Tibial artery (tissue), 4 donors: ENCODE results near the gene SHROOM1.
A peak's percentile ranks its signal among the peaks of the same experiment; 100 is the strongest.

Experiments
- DNase-seq, 2 donors: peaks; one replicate each; pipeline ENCODE4 v3.0.0-alpha.2; 2019
- H3K27ac ChIP-seq, 2 donors: fragments of 200-600 bp; sonication (generic) in 1 of 2; 1 replicate in 1 of 2; 2 replicates in 1 of 2; pipeline ENCODE4 v1.5.1; 2018 to 2019; ENCODE audit warnings: mild to moderate bottlenecking in 1 of 2
- H3K27me3 ChIP-seq, 2 donors: fragments of 200-600 bp; sonication (generic) in 1 of 2; one replicate each; pipeline versions ENCODE4 v1.5.1 to v1.6.0; 2016 to 2019
- H3K36me3 ChIP-seq, 3 donors: fragments of 200-600 bp; sonication (generic) in 2 of 3; one replicate each; pipeline ENCODE4 v1.5.1; 2016 to 2019; ENCODE audit warnings: mild to moderate bottlenecking in 2 of 3
- H3K4me1 ChIP-seq, 4 donors: fragments of 200-600 bp; sonication (generic) in 2 of 4; 1 replicate in 3 of 4; 2 replicates in 1 of 4; pipeline ENCODE4 v1.5.1; 2016 to 2019
- H3K4me3 ChIP-seq, 2 donors: fragments of 200-600 bp; sonication (generic) in 1 of 2; 1 replicate in 1 of 2; 2 replicates in 1 of 2; pipeline ENCODE4 v1.5.1; 2018 to 2019; ENCODE audit warnings: mild to moderate bottlenecking in 2 of 2
- H3K9me3 ChIP-seq, 3 donors: fragments of 200-600 bp; sonication (generic) in 1 of 3; one replicate each; pipeline ENCODE4 v1.5.1; 2016 to 2019
- CTCF ChIP-seq, 2 experiments: fragments of 200-600 bp in 1 of 2; fragments of 450-650 bp in 1 of 2; IDR thresholded peaks; one replicate each; pipeline ENCODE4 v1.5.1; 2017 to 2019; ENCODE audit warnings: antibody characterized with exemption in 2 of 2, mild to moderate bottlenecking in 1 of 2, moderate library complexity in 1 of 2
- intact Hi-C: fragments of 100-400 bp; cut with DNase I; formaldehyde crosslinking; loops from one replicate; pipeline ENCODE4 v1.15.0; 2023; ENCODE audit warnings: low total_unique reads

SHROOM1 gene

GRCh38 chr5:132788990-132789886 is 41.2 kb downstream of the SHROOM1 start:
- H3K27ac ChIP-seq = no peak overlapping the region
- no peaks in the 10 kb centered on the region for H3K27me3 ChIP-seq
- peaks cover 0 to 4% (median 0%) of the 10 kb centered on the region in 4 donors for H3K4me1 ChIP-seq
- no peak for TF ChIP-seq CTCF (IDR thresholded peaks at IDR 0.05)
- no peaks in the 10 kb centered on the region for H3K9me3 ChIP-seq
- intact Hi-C loops = no loop called here
- no peaks in the 10 kb centered on the region for H3K36me3 ChIP-seq
- H3K4me3 ChIP-seq = no peak overlapping the region
- no peak for DNase-seq

- intact Hi-C loops = no loop called here
- Histone ChIP-seq H3K4me1 (peaks cover 0 to 4% (median 0%) of the 10 kb centered on the region in 4 donors), H3K27ac (no peak overlapping the region), H3K4me3 (no peak overlapping the region), H3K27me3 (no peaks in the 10 kb centered on the region), H3K36me3 (no peaks in the 10 kb centered on the region), H3K9me3 (no peaks in the 10 kb centered on the region)
- no peak for TF ChIP-seq CTCF (IDR thresholded peaks at IDR 0.05)
- DNase-seq = no peak
Measured at GRCh38 chr5:132788508-132788907, 41.9 kb downstream of the SHROOM1 start.

GRCh38 chr5:132787076-132787475 is 43.4 kb downstream of the SHROOM1 start:
- Histone ChIP-seq H3K4me1 (peaks cover 0 to 4% (median under 1%) of the 10 kb centered on the region in 4 donors), H3K4me3 (no peak overlapping the region), H3K27ac (no peak overlapping the region), H3K27me3 (no peaks in the 10 kb centered on the region), H3K9me3 (no peaks in the 10 kb centered on the region), H3K36me3 (no peaks in the 10 kb centered on the region)
- no peak for DNase-seq
- intact Hi-C loops = no loop called here
- TF ChIP-seq CTCF (IDR thresholded peaks at IDR 0.05) = no peak

- Histone ChIP-seq H3K4me3 (no peak overlapping the region), H3K4me1 (peaks cover 0 to 6% (median 2%) of the 10 kb centered on the region in 4 donors), H3K27ac (peak overlapping the region in 1 of 2 donors; percentile 4), H3K9me3 (no peaks in the 10 kb centered on the region), H3K36me3 (no peaks in the 10 kb centered on the region), H3K27me3 (no peaks in the 10 kb centered on the region)
- intact Hi-C loops = no loop called here
- no peak for TF ChIP-seq CTCF (IDR thresholded peaks at IDR 0.05)
- DNase-seq = no peak
Measured at GRCh38 chr5:132785864-132786263, 44.6 kb downstream of the SHROOM1 start.

GRCh38 chr5:132785365-132785764 is 45.1 kb downstream of the SHROOM1 start:
- DNase-seq = no peak
- TF ChIP-seq CTCF (IDR thresholded peaks at IDR 0.05) = no peak
- no peaks in the 10 kb centered on the region for H3K9me3 ChIP-seq
- intact Hi-C loops = no loop called here
- H3K27ac ChIP-seq = peak overlapping the region in 1 of 2 donors; percentile 4
- H3K4me1 ChIP-seq = peaks cover 0 to 6% (median 1%) of the 10 kb centered on the region in 4 donors
- no peaks in the 10 kb centered on the region for H3K36me3 ChIP-seq
- no peak overlapping the region for H3K4me3 ChIP-seq
- H3K27me3 ChIP-seq = no peaks in the 10 kb centered on the region
